ENCODE data around the gene MPV17.
"Not testable (repeated sequence)": the region's sequence is repeated elsewhere in the genome, so short reads cannot be mapped to it uniquely, and the experiment has no call there.

MPV17 gene

DNA sequence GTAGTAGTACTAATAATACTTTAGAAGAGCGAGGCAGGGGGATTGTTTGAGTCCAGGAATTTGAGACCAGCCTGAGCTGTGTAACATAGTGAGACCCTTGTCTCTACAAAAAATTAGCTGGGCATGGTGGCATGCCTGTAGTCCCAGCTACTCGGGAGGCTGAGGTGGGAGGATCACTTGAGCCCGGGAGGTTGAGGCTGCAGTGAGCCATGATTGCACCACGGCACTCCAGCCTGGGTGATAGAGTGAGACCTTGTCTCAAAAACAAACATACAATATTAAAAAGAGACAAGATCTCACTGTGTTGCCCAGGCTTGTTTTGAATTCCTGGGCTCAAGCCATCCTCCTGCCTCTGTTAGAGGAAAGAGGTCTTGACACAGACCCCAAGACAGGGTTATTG lies 22.3 kb downstream of the MPV17 start:
- not testable (repeated sequence) for H3K36me3 ChIP-seq (ENCODE audit: control insufficient read depth in 1 of 2, insufficient read depth in 2 of 2, low read length in 2 of 2); H3K9ac ChIP-seq (ENCODE audit: low read depth in 1 of 2, low read length in 2 of 2); H3K27ac ChIP-seq (ENCODE audit: low read depth, low read length); H3K9me3 ChIP-seq (ENCODE audit: control insufficient read depth in 1 of 2, low read length in 2 of 2); H3K4me1 ChIP-seq (ENCODE audit: control insufficient read depth in 1 of 2, insufficient read depth in 2 of 2, low read length in 2 of 2); H3K4me3 ChIP-seq (ENCODE audit: low read depth in 1 of 2, low read length in 2 of 2)
- H3K27me3 ChIP-seq (ENCODE audit: control insufficient read depth in 1 of 2, insufficient read depth in 2 of 2, low read length in 2 of 2), result peaks cover 2 to 12% of the 10 kb centered on the region in 2 donors

DNA sequence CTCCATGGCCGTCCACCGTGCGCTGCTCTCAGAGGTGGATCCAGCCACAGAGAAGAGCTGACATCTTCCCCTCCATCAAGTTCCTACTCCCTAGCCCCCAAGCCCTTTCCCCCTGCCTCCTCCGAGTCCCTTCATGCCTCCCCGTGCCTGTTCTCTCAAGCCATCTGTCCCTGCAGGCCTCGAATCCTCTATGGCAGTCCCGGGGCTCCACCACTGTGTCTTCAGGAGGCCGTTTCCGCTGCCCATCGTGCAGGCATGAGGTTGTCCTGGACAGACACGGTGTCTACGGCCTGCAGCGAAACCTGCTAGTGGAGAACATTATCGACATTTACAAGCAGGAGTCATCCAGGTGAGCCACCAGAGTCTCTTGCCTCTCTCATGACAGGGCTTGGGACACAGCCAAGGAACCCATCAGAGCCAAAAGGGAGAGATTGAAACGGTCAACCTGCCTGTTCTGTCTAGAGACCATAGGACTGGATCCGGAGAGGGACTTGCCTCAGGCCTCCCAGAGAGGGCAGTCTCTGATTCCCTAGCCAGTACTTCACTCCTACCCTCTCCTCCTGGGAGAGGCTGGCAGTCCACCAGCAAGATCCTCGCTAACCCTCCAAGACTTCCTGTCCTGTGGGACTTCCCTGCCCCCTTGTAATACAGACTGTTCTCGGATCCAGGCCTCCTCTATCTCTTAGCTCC lies 24.4 kb downstream of the MPV17 start:
- Histone ChIP-seq H3K9me3 (ENCODE audit: control insufficient read depth in 1 of 2, low read length in 2 of 2) (no peaks in the 10 kb centered on the region), H3K27ac (ENCODE audit: low read depth, low read length) (no peak overlapping the region), H3K36me3 (ENCODE audit: control insufficient read depth in 1 of 2, insufficient read depth in 2 of 2, low read length in 2 of 2) (no peaks in the 10 kb centered on the region), H3K4me1 (ENCODE audit: control insufficient read depth in 1 of 2, insufficient read depth in 2 of 2, low read length in 2 of 2) (no peaks in the 10 kb centered on the region), H3K27me3 (ENCODE audit: control insufficient read depth in 1 of 2, insufficient read depth in 2 of 2, low read length in 2 of 2) (peaks cover 2 to 6% of the 10 kb centered on the region in 2 donors), H3K4me3 (ENCODE audit: low read depth in 1 of 2, low read length in 2 of 2) (no peak overlapping the region), H3K9ac (ENCODE audit: low read depth in 1 of 2, low read length in 2 of 2) (no peak overlapping the region)

DNA sequence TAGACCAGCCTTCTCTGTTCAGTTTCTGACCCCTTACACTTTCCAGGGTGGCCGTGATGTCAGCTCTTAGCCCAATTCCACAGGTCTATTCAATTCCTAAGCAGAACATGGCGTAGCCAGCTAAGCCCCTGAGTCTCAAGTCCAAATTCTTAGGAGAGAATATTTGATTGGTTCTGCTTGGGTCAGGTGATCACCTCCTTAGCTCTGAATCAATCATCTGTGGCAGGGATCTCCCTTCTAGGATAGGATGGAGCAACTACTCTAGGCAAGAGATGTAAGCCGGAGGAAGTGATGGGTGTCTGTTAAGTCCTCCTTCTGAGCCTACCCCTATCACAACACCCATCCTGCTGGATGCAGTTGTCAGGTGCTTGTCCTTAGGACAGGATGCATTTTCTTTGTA lies 25.7 kb downstream of the MPV17 start:
- no peaks in the 10 kb centered on the region for H3K9me3 ChIP-seq (ENCODE audit: control insufficient read depth in 1 of 2, low read length in 2 of 2)
- no peaks in the 10 kb centered on the region for H3K4me1 ChIP-seq (ENCODE audit: control insufficient read depth in 1 of 2, insufficient read depth in 2 of 2, low read length in 2 of 2)
- H3K9ac ChIP-seq (ENCODE audit: low read depth in 1 of 2, low read length in 2 of 2), result no peak overlapping the region
- no peak overlapping the region for H3K4me3 ChIP-seq (ENCODE audit: low read depth in 1 of 2, low read length in 2 of 2)
- H3K27me3 ChIP-seq (ENCODE audit: control insufficient read depth in 1 of 2, insufficient read depth in 2 of 2, low read length in 2 of 2), result peaks cover 2 to 6% of the 10 kb centered on the region in 2 donors
- H3K36me3 ChIP-seq (ENCODE audit: control insufficient read depth in 1 of 2, insufficient read depth in 2 of 2, low read length in 2 of 2), result no peaks in the 10 kb centered on the region
- no peak overlapping the region for H3K27ac ChIP-seq (ENCODE audit: low read depth, low read length)

DNA sequence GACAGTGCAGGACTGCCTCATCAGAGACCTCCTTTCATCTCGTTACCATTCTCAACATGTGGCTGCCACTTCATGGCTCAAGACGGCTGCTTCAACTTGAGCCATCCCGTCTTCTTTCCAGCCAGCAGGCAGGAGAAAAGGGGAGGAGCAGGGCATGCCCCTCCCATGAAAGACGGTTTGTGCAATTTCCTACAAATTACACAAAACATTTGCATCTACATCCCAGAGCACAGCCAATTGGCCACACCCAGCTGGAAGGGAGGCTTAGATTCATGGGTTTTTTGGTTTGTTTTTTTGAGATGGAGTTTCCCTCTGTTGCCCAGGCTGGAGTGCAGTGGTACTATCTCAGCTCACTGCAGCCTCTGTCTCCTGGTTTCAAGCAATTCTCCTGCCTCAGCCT lies 26.4 kb downstream of the MPV17 start:
- H3K27me3 ChIP-seq (ENCODE audit: control insufficient read depth in 1 of 2, insufficient read depth in 2 of 2, low read length in 2 of 2), result peaks cover 7 to 11% of the 10 kb centered on the region in 2 donors
- no peaks in the 10 kb centered on the region for H3K4me1 ChIP-seq (ENCODE audit: control insufficient read depth in 1 of 2, insufficient read depth in 2 of 2, low read length in 2 of 2)
- no peaks in the 10 kb centered on the region for H3K36me3 ChIP-seq (ENCODE audit: control insufficient read depth in 1 of 2, insufficient read depth in 2 of 2, low read length in 2 of 2)
- H3K4me3 ChIP-seq (ENCODE audit: low read depth in 1 of 2, low read length in 2 of 2), result no peak overlapping the region
- H3K9ac ChIP-seq (ENCODE audit: low read depth in 1 of 2, low read length in 2 of 2), result no peak overlapping the region
- H3K27ac ChIP-seq (ENCODE audit: low read depth, low read length), result no peak overlapping the region
- H3K9me3 ChIP-seq (ENCODE audit: control insufficient read depth in 1 of 2, low read length in 2 of 2), result no peaks in the 10 kb centered on the region

DNA sequence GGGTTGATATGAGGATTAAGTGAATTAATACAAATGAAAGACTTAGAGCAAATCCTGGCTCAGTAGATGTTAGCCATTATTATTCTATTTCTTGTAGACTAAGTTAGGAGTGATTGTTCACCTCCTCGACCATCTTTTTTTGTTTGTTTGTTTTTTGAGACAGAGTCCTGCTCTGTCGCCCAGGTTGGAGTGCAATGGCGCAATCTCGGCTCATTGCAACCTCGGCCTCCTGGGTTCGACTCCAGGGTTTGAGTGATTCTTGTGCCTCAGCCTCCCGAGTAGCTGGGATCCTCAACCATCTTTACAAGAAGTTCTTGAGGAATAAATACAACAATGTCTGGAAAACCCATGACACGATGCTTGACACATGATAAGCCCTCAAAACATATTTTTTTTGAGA lies 28.0 kb downstream of the MPV17 start:
- Histone ChIP-seq H3K4me3 (ENCODE audit: low read depth in 1 of 2, low read length in 2 of 2) (no peak overlapping the region), H3K27me3 (ENCODE audit: control insufficient read depth in 1 of 2, insufficient read depth in 2 of 2, low read length in 2 of 2) (peaks cover 8 to 11% of the 10 kb centered on the region in 2 donors), H3K9me3 (ENCODE audit: control insufficient read depth in 1 of 2, low read length in 2 of 2) (no peaks in the 10 kb centered on the region), H3K36me3 (ENCODE audit: control insufficient read depth in 1 of 2, insufficient read depth in 2 of 2, low read length in 2 of 2) (no peaks in the 10 kb centered on the region), H3K9ac (ENCODE audit: low read depth in 1 of 2, low read length in 2 of 2) (no peak overlapping the region), H3K27ac (ENCODE audit: low read depth, low read length) (no peak overlapping the region), H3K4me1 (ENCODE audit: control insufficient read depth in 1 of 2, insufficient read depth in 2 of 2, low read length in 2 of 2) (no peaks in the 10 kb centered on the region)

DNA sequence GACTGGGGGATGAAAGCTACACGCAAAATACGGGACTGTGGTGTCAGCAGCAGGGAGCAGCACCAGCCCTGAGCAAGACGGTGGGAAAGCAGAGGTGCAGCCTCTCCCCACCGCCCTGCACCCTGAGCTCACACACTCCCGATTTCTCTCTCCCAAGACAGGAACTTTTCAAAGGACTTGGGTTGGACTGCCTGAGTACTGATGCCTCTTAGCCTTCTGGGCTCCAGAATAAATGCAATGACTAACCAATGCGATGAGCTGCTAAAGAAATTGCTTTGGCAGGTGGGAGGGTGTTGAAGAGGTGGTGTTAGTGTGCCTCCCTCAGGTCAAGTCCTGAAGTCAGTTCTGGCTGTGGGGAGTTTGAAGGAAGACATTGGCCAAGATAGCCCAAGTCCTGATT lies 31.0 kb downstream of the MPV17 start:
- Histone ChIP-seq H3K9ac (ENCODE audit: low read depth in 1 of 2, low read length in 2 of 2) (no peak overlapping the region), H3K4me3 (ENCODE audit: low read depth in 1 of 2, low read length in 2 of 2) (no peak overlapping the region), H3K27ac (ENCODE audit: low read depth, low read length) (no peak overlapping the region)

DNA sequence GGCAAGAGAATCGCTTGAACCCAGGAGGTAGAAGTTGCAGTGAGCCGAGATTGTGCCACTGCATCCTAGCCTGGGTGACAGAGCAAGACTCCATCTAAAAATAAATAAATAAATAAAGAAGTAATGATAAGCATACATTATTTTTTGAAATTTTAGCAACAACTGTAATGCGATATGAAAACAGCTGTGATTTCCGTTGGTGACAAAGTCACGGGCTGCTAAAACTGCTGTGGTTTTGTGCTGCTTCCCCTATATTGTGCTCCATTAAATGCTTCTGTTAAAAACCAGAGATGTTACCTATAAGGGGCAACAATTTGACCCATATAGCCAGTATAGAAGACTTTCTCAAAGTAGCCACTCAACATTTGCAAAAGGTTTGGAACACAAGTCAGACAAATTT lies 32.3 kb downstream of the MPV17 start:
- H3K27ac ChIP-seq (ENCODE audit: low read depth, low read length), result no peak overlapping the region
- peaks cover 5 to 6% of the 10 kb centered on the region in 2 donors for H3K27me3 ChIP-seq (ENCODE audit: control insufficient read depth in 1 of 2, insufficient read depth in 2 of 2, low read length in 2 of 2)
- no peak overlapping the region for H3K4me3 ChIP-seq (ENCODE audit: low read depth in 1 of 2, low read length in 2 of 2)
- H3K9me3 ChIP-seq (ENCODE audit: control insufficient read depth in 1 of 2, low read length in 2 of 2), result no peaks in the 10 kb centered on the region
- H3K36me3 ChIP-seq (ENCODE audit: control insufficient read depth in 1 of 2, insufficient read depth in 2 of 2, low read length in 2 of 2), result no peaks in the 10 kb centered on the region
- no peak overlapping the region for H3K9ac ChIP-seq (ENCODE audit: low read depth in 1 of 2, low read length in 2 of 2)
- no peaks in the 10 kb centered on the region for H3K4me1 ChIP-seq (ENCODE audit: control insufficient read depth in 1 of 2, insufficient read depth in 2 of 2, low read length in 2 of 2)

More for the DNA sequence above, 31.0 kb downstream of the MPV17 start:
- Histone ChIP-seq H3K4me1 (ENCODE audit: control insufficient read depth in 1 of 2, insufficient read depth in 2 of 2, low read length in 2 of 2) (no peaks in the 10 kb centered on the region), H3K36me3 (ENCODE audit: control insufficient read depth in 1 of 2, insufficient read depth in 2 of 2, low read length in 2 of 2) (no peaks in the 10 kb centered on the region), H3K27me3 (ENCODE audit: control insufficient read depth in 1 of 2, insufficient read depth in 2 of 2, low read length in 2 of 2) (peaks cover 5 to 8% of the 10 kb centered on the region in 2 donors), H3K9me3 (ENCODE audit: control insufficient read depth in 1 of 2, low read length in 2 of 2) (no peaks in the 10 kb centered on the region)

DNA sequence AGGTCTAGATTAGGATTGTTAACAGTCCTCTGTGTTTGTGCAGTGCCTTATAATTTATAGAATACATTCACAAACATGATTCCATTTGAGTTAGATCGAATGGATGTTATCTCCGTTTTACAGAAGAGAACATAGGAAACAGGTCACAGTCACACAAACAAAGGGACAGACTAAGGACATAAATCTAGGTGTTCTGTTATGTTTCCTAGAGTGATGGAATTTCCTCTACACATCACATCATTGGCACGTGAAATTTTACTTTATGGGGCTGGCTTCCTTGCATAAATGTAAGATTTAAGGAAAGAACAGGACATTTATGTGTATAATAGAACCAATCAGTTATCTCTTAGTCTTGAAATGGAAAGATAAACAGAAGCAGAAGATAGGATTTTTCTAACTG lies 34.3 kb downstream of the MPV17 start:
- H3K9me3 ChIP-seq (ENCODE audit: control insufficient read depth in 1 of 2, low read length in 2 of 2), result no peaks in the 10 kb centered on the region
- H3K27me3 ChIP-seq (ENCODE audit: control insufficient read depth in 1 of 2, insufficient read depth in 2 of 2, low read length in 2 of 2), result peaks cover 8 to 16% of the 10 kb centered on the region in 2 donors
- H3K27ac ChIP-seq (ENCODE audit: low read depth, low read length), result no peak overlapping the region
- no peaks in the 10 kb centered on the region for H3K36me3 ChIP-seq (ENCODE audit: control insufficient read depth in 1 of 2, insufficient read depth in 2 of 2, low read length in 2 of 2)
- H3K4me3 ChIP-seq (ENCODE audit: low read depth in 1 of 2, low read length in 2 of 2), result no peak overlapping the region
- H3K4me1 ChIP-seq (ENCODE audit: control insufficient read depth in 1 of 2, insufficient read depth in 2 of 2, low read length in 2 of 2), result no peaks in the 10 kb centered on the region
- no peak overlapping the region for H3K9ac ChIP-seq (ENCODE audit: low read depth in 1 of 2, low read length in 2 of 2)

DNA sequence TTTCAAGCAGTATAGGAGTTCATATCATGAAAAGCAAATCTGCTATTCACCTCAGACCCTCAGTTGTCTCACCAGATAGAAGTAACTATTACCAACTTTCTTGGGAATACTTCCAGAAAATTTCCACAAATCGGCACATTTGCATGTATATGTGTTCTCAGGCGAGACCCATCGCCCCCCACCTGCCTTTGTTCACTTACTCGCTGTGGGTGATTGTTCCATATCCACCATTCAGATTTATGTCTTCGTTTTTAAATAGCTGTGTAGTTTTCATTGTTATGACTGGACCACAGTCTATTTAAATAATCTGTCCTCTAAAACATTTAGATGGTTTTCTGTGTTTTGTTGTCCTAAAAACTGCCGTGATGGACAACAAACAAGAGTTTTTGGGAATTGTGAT lies 37.4 kb downstream of the MPV17 start:
- Histone ChIP-seq H3K27me3 (ENCODE audit: control insufficient read depth in 1 of 2, insufficient read depth in 2 of 2, low read length in 2 of 2) (peaks cover 24 to 26% of the 10 kb centered on the region in 2 donors), H3K36me3 (ENCODE audit: control insufficient read depth in 1 of 2, insufficient read depth in 2 of 2, low read length in 2 of 2) (no peaks in the 10 kb centered on the region), H3K27ac (ENCODE audit: low read depth, low read length) (no peak overlapping the region), H3K9me3 (ENCODE audit: control insufficient read depth in 1 of 2, low read length in 2 of 2) (no peaks in the 10 kb centered on the region), H3K4me3 (ENCODE audit: low read depth in 1 of 2, low read length in 2 of 2) (no peak overlapping the region), H3K9ac (ENCODE audit: low read depth in 1 of 2, low read length in 2 of 2) (no peak overlapping the region), H3K4me1 (ENCODE audit: control insufficient read depth in 1 of 2, insufficient read depth in 2 of 2, low read length in 2 of 2) (no peaks in the 10 kb centered on the region)

DNA sequence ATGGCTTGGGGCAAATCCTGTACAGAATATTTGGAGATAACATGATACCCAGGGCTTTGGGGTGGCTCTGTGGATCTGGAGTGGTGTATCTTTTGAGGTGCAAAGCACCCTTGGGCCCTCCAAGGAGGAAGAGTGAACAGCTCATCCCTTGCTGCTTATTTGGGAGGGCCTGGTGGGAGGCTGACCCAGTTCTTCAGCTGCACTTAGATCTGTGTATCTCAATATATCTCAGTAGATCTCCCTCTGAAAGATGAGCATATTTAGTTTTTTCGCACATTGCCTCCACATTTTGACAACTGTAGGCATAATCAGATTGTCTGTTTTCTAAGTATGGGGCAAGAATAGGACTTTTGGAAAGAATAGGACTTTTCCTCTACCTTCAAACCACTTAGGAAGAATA lies 37.9 kb downstream of the MPV17 start:
- Histone ChIP-seq H3K4me3 (ENCODE audit: low read depth in 1 of 2, low read length in 2 of 2) (no peak overlapping the region), H3K36me3 (ENCODE audit: control insufficient read depth in 1 of 2, insufficient read depth in 2 of 2, low read length in 2 of 2) (no peaks in the 10 kb centered on the region), H3K4me1 (ENCODE audit: control insufficient read depth in 1 of 2, insufficient read depth in 2 of 2, low read length in 2 of 2) (no peaks in the 10 kb centered on the region), H3K9ac (ENCODE audit: low read depth in 1 of 2, low read length in 2 of 2) (no peak overlapping the region), H3K27me3 (ENCODE audit: control insufficient read depth in 1 of 2, insufficient read depth in 2 of 2, low read length in 2 of 2) (peaks cover 25 to 26% of the 10 kb centered on the region in 2 donors), H3K9me3 (ENCODE audit: control insufficient read depth in 1 of 2, low read length in 2 of 2) (no peaks in the 10 kb centered on the region), H3K27ac (ENCODE audit: low read depth, low read length) (no peak overlapping the region)

Measured in duodenal mucosa (tissue), 2 donors.